MM.1S (cell line): ENCODE results near the gene MS4A14.
"Not testable (repeated sequence)": the region's sequence is repeated elsewhere in the genome, so short reads cannot be mapped to it uniquely, and the experiment has no call there.

Experiments used
- DNase-seq: peaks from one replicate; pipeline ENCODE4 v3.0.0-alpha.2; 2015
- H2AFZ ChIP-seq: fragments of 300-600 bp; sonication (generic); 2 replicates; pipeline ENCODE4 v1.6.0; 2016; ENCODE audit warnings: antibody characterized with exemption, low read length
- H3F3A ChIP-seq: fragments of 300-600 bp; sonication (generic); 2 replicates; pipeline ENCODE4 v1.6.1; 2016; ENCODE audit warnings: mild to moderate bottlenecking, antibody characterized with exemption, low read length, moderate library complexity, mixed read lengths; ENCODE audit not compliant: insufficient read depth
- H3K27ac ChIP-seq: fragments of 300-600 bp; sonication (generic); 2 replicates; pipeline ENCODE4 v1.5.1; 2016; ENCODE audit warnings: mild to moderate bottlenecking, low read length
- H3K27me3 ChIP-seq: fragments of 300-600 bp; sonication (generic); replicated peaks from 2 replicates; pipeline ENCODE4 v1.6.0; 2016; ENCODE audit warnings: low read length; ENCODE audit not compliant: insufficient read depth
- H3K36me3 ChIP-seq: fragments of 300-600 bp; sonication (generic); replicated peaks from 2 replicates; pipeline ENCODE4 v1.6.1; 2016; ENCODE audit warnings: mild to moderate bottlenecking, low read length, mixed read lengths; ENCODE audit not compliant: insufficient read depth
- H3K4me1 ChIP-seq: fragments of 300-600 bp; sonication (generic); 2 replicates; pipeline ENCODE4 v1.6.1; 2016; ENCODE audit warnings: low read length, mixed read lengths
- H3K4me2 ChIP-seq: fragments of 300-600 bp; sonication (generic); 2 replicates; pipeline ENCODE4 v1.6.0; 2016; ENCODE audit warnings: low read depth, low read length
- H3K4me3 ChIP-seq: fragments of 300-600 bp; sonication (generic); 2 replicates; pipeline ENCODE4 v1.5.1; 2016; ENCODE audit warnings: low read length, mixed read lengths
- H3K79me2 ChIP-seq: fragments of 300-600 bp; sonication (generic); 2 replicates; pipeline ENCODE4 v1.6.1; 2016; ENCODE audit warnings: mixed run types, low read length, mixed read lengths
- H3K9ac ChIP-seq: fragments of 300-600 bp; sonication (generic); 2 replicates; pipeline ENCODE4 v1.6.1; 2016; ENCODE audit warnings: low read length, mixed read lengths
- H3K9me2 ChIP-seq: fragments of 300-600 bp; sonication (generic); replicated peaks from 2 replicates; pipeline ENCODE4 v1.6.1; 2016; ENCODE audit warnings: mild to moderate bottlenecking, low read length, mixed read lengths; ENCODE audit not compliant: insufficient read depth
- H3K9me3 ChIP-seq: fragments of 300-600 bp; sonication (generic); replicated peaks from 2 replicates; pipeline ENCODE4 v1.6.1; 2016; ENCODE audit warnings: mild to moderate bottlenecking, low read length, mixed read lengths; ENCODE audit not compliant: insufficient read depth
- H4K20me1 ChIP-seq: fragments of 300-600 bp; sonication (generic); 2 replicates; pipeline ENCODE4 v1.6.1; 2016; ENCODE audit warnings: mild to moderate bottlenecking, low read length, moderate library complexity, mixed read lengths; ENCODE audit not compliant: insufficient read depth
- CTCF ChIP-seq: fragments of 300-600 bp; sonication (generic); IDR thresholded peaks from 2 replicates; pipeline ENCODE4 v1.5.1; 2016; ENCODE audit warnings: antibody characterized with exemption, low read length, mixed read lengths
- EZH2 ChIP-seq: fragments of 300-600 bp; sonication (generic); optimal IDR thresholded peaks from 2 replicates; pipeline ENCODE3; 2017; ENCODE audit warnings: low read depth, mild to moderate bottlenecking, antibody characterized with exemption, low read length, mixed read lengths
- EZH2phosphoT487 ChIP-seq: fragments of 300-600 bp; sonication (generic); IDR thresholded peaks from 2 replicates; pipeline ENCODE4 v1.6.1; 2018; ENCODE audit warnings: antibody characterized with exemption, low read length

The MS4A14 gene

GRCh38 chr11:60363542-60364470, 32.5 kb upstream of the MS4A14 start:
- no peak overlapping the region for H3K9ac ChIP-seq
- peak; percentile 79 for DNase-seq
- peak; percentile 77 for TF ChIP-seq CTCF
- no peak for TF ChIP-seq EZH2
- no peaks in the 10 kb centered on the region for H4K20me1 ChIP-seq
- H3K36me3 ChIP-seq: no peaks in the 10 kb centered on the region
- H3K4me1 ChIP-seq: peaks cover 4% of the 10 kb centered on the region; the same call in 1 of the 2 replicates
- H3K4me3 ChIP-seq: no peak overlapping the region
- peaks cover 5% of the 10 kb centered on the region; the same call in 1 of the 2 replicates for H3K27me3 ChIP-seq
- no peaks in the 10 kb centered on the region for H3K79me2 ChIP-seq
- H3K4me2 ChIP-seq: no peak overlapping the region
- H3K9me2 ChIP-seq: no peaks in the 10 kb centered on the region
- no peak overlapping the region for H2AFZ ChIP-seq
- no peaks in the 10 kb centered on the region for H3K9me3 ChIP-seq
- 0 out of 2 replicates have a peak, but pooled peaks cover 8% of the 10 kb centered on the region for H3F3A ChIP-seq
- H3K27ac ChIP-seq: no peak overlapping the region

- H3K27ac ChIP-seq, H3F3A ChIP-seq, H3K9ac ChIP-seq, H3K36me3 ChIP-seq, H3K79me2 ChIP-seq, DNase-seq, H3K9me2 ChIP-seq, H3K9me3 ChIP-seq, H3K4me3 ChIP-seq, H3K4me1 ChIP-seq, H4K20me1 ChIP-seq, H2AFZ ChIP-seq, H3K27me3 ChIP-seq: not testable (repeated sequence)
- peak overlapping the region; percentile 28; the same call in 1 of the 2 replicates for H3K4me2 ChIP-seq
Observed at GRCh38 chr11:60366262-60366904, 29.9 kb upstream of the MS4A14 start.

- Histone ChIP-seq H3K4me3 (no peak overlapping the region), H3K4me2 (peak overlapping the region; percentile 28; the same call in 1 of the 2 replicates), H3F3A (0 out of 2 replicates have a peak, but pooled peaks cover 8% of the 10 kb centered on the region), H4K20me1 (no peaks in the 10 kb centered on the region), H3K4me1 (peaks cover 4% of the 10 kb centered on the region; the same call in 1 of the 2 replicates), H3K9ac (no peak overlapping the region), H3K79me2 (no peaks in the 10 kb centered on the region), H3K27me3 (peaks cover 5% of the 10 kb centered on the region; the same call in 1 of the 2 replicates), H3K9me3 (no peaks in the 10 kb centered on the region), H3K27ac (peak overlapping the region; percentile 11; the same call in 1 of the 2 replicates), H2AFZ (no peak overlapping the region), H3K36me3 (no peaks in the 10 kb centered on the region), H3K9me2 (no peaks in the 10 kb centered on the region)
- peak; percentile 87 for DNase-seq
- TF ChIP-seq EZH2 (no peak), EZH2phosphoT487 (no peak), CTCF (no peak)
Observed at GRCh38 chr11:60367009-60367408, 29.2 kb upstream of the MS4A14 start.
